ENCODE data around the gene TRAM2.

DNA sequence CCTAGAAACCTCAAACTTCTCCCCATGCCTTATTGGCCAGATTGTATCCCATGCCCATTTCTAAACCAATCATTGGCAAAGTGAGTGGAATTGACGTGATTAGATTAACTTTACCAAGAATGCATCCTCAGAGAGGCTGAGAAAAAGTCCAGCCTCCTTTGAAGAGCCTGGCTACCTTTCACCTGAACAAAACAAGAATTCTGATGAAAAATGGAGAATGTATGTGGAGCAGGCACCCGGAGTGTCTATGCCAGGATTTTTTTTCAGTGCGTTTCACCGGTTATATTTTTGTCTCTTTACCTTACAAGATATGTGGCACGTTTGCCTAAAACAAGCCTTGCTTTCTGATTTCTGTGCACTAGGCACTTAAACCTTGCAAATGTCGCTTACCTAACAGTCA lies 6.1 kb upstream of the TRAM2 start:
- TF ChIP-seq, protein P1, sequence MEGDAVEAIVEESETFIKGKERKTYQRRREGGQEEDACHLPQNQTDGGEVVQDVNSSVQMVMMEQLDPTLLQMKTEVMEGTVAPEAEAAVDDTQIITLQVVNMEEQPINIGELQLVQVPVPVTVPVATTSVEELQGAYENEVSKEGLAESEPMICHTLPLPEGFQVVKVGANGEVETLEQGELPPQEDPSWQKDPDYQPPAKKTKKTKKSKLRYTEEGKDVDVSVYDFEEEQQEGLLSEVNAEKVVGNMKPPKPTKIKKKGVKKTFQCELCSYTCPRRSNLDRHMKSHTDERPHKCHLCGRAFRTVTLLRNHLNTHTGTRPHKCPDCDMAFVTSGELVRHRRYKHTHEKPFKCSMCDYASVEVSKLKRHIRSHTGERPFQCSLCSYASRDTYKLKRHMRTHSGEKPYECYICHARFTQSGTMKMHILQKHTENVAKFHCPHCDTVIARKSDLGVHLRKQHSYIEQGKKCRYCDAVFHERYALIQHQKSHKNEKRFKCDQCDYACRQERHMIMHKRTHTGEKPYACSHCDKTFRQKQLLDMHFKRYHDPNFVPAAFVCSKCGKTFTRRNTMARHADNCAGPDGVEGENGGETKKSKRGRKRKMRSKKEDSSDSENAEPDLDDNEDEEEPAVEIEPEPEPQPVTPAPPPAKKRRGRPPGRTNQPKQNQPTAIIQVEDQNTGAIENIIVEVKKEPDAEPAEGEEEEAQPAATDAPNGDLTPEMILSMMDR (IDR thresholded peaks at IDR 0.05), result no peak
- TF ChIP-seq POLR2A (IDR thresholded peaks at IDR 0.05), result no peak
